B cell (primary cell): ENCODE measurements around the gene CCND2.

Experiments
- CTCF ChIP-seq: fragments of 200-600 bp; IDR thresholded peaks from one replicate; pipeline ENCODE4 v1.8.0; 2022; ENCODE audit warnings: antibody characterized with exemption, mild to moderate bottlenecking
- EZH2 ChIP-seq: IDR thresholded peaks from 2 replicates; pipeline ENCODE4 v1.6.1; 2012; ENCODE audit warnings: borderline replicate concordance, low read depth, mild to moderate bottlenecking, moderate library complexity, low read length; ENCODE audit not compliant: insufficient read depth, poor library complexity, severe bottlenecking

- TF ChIP-seq CTCF = no peak
- no peak for TF ChIP-seq EZH2
These were observed 5.0 kb downstream of the CCND2 start for GRCh38 chr12:4278329-4279197.
